Activated T-helper 2 cell treated with anti-CD3 and anti-CD28 coated beads, Interferon-gamma antibody, Interleukin-2, Interleukin-4, amounts not matched to agents 10 μg/mL and 5 μg/mL and 100 μg/mL, durations not matched to agents 14 hours and 24 hours and 36 hours (primary cell): ENCODE measurements around the gene NGFR. TPM values are rescaled to one million over a fixed set of nuclear protein-coding genes. Genes with fewer than 3 reads are reported as not detected.

Experiments
- DNase-seq: peaks from one replicate; pipeline ENCODE4 v3.0.0; 2021; ENCODE audit warnings: low spot score
- H3K27ac Mint-ChIP-seq: one replicate; pipeline ENCODE4 v1.8.0; 2021; ENCODE audit warnings: mixed read lengths
- H3K27me3 Mint-ChIP-seq: one replicate; pipeline ENCODE4 v1.8.0; 2021; ENCODE audit warnings: low read depth, mixed read lengths
- H3K36me3 Mint-ChIP-seq: one replicate; pipeline ENCODE4 v1.8.0; 2021; ENCODE audit warnings: low read depth, mixed read lengths
- H3K4me1 Mint-ChIP-seq: one replicate; pipeline ENCODE4 v1.8.0; 2021; ENCODE audit warnings: low read depth, mixed read lengths
- H3K4me3 Mint-ChIP-seq: one replicate; pipeline ENCODE4 v1.8.0; 2021; ENCODE audit warnings: low read depth, mild to moderate bottlenecking, moderate library complexity, mixed read lengths
- H3K9me3 Mint-ChIP-seq: one replicate; pipeline ENCODE4 v1.8.0; 2021; ENCODE audit warnings: mixed read lengths
- intact Hi-C: fragments of 100-400 bp; cut with micrococcal nuclease; formaldehyde crosslinking; loops from one replicate; pipeline ENCODE4 v1.15.1; 2023
- total RNA-seq: library from RNA; stranded (reverse); gene quantifications from 2 replicates; pipeline ENCODE4 v1.2.3, GENCODE V29; 2022

NGFR gene
- total RNA-seq, 1 donor from 2014 or later = 0.14 TPM

DNA sequence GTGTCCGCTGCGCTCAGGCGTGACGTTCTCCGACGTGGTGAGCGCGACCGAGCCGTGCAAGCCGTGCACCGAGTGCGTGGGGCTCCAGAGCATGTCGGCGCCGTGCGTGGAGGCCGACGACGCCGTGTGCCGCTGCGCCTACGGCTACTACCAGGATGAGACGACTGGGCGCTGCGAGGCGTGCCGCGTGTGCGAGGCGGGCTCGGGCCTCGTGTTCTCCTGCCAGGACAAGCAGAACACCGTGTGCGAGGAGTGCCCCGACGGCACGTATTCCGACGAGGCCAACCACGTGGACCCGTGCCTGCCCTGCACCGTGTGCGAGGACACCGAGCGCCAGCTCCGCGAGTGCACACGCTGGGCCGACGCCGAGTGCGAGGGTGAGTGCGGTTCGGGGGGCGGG is 11.2 kb downstream of the NGFR start:
- H3K27me3 Mint-ChIP-seq = peaks cover 25% of the 10 kb centered on the region
- no peaks in the 10 kb centered on the region for H3K9me3 Mint-ChIP-seq
- H3K4me3 Mint-ChIP-seq = no peak overlapping the region
- intact Hi-C loops = no loop called here
- no peaks in the 10 kb centered on the region for H3K4me1 Mint-ChIP-seq
- no peaks in the 10 kb centered on the region for H3K36me3 Mint-ChIP-seq
- no peak for DNase-seq
- no peak overlapping the region for H3K27ac Mint-ChIP-seq

DNA sequence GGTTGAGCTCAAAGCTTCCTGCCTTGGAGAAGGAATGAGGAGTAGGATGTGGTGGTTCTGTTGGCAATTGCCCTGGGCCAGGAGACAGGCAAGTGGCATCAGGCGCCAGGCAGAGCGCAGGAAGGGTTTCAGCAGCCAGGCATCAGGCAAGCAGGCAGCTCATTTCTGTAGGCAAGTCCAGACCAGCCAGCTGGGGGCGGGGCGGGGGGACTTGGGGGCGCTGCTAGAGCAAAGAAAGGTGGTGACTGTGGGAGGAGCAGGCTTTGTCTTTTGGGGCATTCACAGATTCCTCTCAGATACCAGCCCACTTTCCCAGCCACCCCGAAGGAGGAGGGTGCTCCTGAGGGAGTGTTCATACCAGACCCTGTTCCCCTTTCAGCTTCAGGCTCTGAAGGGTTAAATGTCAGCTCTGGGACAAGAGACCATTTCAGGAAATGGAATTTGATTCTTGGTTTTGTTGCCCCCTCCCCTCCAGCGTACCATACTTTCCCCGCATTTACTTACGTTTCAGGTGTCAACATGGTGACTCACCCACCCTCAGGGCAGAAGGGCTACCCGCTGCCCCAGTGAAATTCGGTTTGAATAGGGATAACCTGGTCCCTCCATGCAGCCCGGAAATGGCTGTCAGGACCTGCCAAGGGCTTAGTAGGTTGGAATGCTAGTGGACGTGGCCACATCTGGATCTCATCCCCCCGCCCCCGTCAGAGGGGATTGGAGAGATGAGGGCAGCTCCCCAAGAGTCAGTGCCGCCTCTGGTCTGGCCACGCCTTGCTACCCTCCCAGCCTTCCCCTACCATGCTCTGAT is 13.2 kb downstream of the NGFR start:
- Mint-ChIP-seq H3K9me3 (no peaks in the 10 kb centered on the region), H3K4me3 (no peak overlapping the region), H3K27me3 (peaks cover 14% of the 10 kb centered on the region), H3K27ac (no peak overlapping the region), H3K36me3 (no peaks in the 10 kb centered on the region), H3K4me1 (no peaks in the 10 kb centered on the region)
- no peak for DNase-seq
- intact Hi-C loops = no loop called here

DNA sequence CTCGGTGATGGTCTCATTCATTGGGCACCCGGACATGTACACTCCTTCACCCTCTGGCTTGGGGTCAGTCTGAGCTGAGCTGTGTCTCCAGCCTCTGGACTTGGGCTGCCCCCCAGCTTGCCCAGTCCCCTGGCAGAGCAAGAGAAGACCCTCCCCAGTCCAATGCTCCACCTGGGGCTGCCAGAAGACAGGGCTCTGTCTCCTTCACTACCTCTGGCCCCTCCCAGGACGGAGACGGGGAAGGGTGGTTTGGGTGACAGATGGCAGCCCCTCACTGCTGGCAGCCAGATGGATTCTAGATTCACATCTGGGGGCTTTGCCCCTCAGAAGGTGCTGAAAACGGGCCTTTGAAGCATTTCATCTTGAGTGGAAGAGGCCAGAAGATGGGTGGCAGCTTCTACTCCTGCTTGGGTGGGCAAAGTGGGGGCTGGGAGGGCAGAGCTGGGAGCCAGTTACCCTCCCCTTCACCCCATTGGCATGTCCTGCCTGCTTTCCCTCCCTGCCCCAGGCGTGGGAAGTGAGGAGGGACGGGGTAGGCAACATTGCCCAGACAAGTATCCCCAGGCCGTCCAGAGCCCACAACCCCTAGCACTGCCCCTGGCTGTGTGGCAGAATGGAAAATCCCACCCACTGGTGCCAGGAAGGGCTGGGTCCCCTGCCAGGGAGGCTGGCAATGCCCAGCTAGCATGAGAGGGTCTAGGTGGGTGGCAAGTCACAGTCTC is 13.9 kb downstream of the NGFR start:
- Mint-ChIP-seq H3K27me3 (peaks cover 10% of the 10 kb centered on the region), H3K27ac (no peak overlapping the region), H3K9me3 (no peaks in the 10 kb centered on the region)

DNA sequence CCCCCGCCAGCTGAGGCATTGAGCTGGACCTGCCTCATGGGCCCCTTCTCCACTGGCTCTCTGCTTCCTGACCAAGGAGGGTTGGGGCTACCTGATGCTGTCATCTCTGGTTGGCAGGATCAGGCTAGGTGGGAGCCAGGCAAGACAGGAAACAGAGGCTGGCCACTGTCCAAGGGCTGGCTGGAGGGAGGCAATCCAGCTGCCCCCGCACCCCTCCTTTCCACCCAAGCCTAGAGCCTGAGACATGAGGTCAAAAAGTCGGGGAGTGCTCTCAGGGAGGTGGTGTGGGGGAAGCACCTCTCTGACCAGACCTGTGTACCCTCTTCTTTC is 14.5 kb downstream of the NGFR start:
- H3K4me1 Mint-ChIP-seq = no peaks in the 10 kb centered on the region
- H3K27me3 Mint-ChIP-seq = peaks cover 5% of the 10 kb centered on the region
- H3K9me3 Mint-ChIP-seq = no peaks in the 10 kb centered on the region
- H3K27ac Mint-ChIP-seq = no peak overlapping the region
- no peak overlapping the region for H3K4me3 Mint-ChIP-seq
- H3K36me3 Mint-ChIP-seq = no peaks in the 10 kb centered on the region
- no peak for DNase-seq
- intact Hi-C loops = no loop called here

More for the DNA sequence above, 13.9 kb downstream of the NGFR start:
- no peak for DNase-seq
- intact Hi-C loops = no loop called here
- H3K4me3 Mint-ChIP-seq = no peak overlapping the region
- no peaks in the 10 kb centered on the region for H3K4me1 Mint-ChIP-seq
- H3K36me3 Mint-ChIP-seq = no peaks in the 10 kb centered on the region

DNA sequence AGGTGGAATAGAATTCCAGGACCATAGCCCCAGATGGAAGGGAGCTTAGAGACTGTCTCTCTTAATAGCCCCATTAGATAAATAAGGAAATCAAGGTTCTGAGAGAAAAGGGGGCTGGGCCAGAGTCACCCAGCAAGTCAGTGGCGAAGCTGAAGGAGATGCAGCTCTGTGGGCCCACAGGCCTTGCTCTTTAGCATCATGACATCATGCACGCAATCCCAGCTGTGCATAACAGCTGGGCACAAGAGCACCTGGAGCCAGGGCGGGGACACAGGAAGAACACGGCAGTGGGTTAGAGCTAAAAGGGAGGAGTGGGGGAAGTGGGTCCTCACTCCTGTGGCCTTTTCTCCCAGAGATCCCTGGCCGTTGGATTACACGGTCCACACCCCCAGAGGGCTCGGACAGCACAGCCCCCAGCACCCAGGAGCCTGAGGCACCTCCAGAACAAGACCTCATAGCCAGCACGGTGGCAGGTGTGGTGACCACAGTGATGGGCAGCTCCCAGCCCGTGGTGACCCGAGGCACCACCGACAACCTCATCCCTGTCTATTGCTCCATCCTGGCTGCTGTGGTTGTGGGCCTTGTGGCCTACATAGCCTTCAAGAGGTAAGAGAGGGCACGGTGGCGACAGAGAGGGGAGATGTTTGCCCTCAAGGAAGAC is 15.1 kb downstream of the NGFR start:
- no peaks in the 10 kb centered on the region for H3K36me3 Mint-ChIP-seq
- intact Hi-C loops = no loop called here
- DNase-seq = no peak

DNA sequence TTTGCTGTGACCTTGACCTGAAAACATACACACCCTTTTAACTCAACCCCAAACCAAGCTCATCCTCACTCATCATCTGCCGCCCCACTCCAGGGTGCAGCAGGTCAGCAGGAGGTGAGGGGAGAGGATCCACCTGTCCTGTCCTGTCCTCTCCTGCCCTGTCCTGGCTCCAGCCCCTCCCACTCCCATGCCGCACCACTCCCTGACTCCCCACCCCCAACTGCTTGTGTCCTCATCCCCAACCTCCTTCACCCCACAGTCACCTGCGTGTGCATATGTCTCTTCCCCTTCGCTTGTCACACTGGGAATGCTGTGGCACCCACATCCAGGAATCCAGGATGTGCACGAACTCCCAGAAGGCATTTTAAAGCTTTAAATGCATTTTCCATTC is 15.6 kb downstream of the NGFR start:
- no peak overlapping the region for H3K27ac Mint-ChIP-seq
- intact Hi-C loops = no loop called here
- no peaks in the 10 kb centered on the region for H3K36me3 Mint-ChIP-seq
- no peaks in the 10 kb centered on the region for H3K9me3 Mint-ChIP-seq
- no peak for DNase-seq
- H3K27me3 Mint-ChIP-seq = peaks cover 5% of the 10 kb centered on the region
- H3K4me3 Mint-ChIP-seq = no peak overlapping the region
- no peaks in the 10 kb centered on the region for H3K4me1 Mint-ChIP-seq

More for the DNA sequence above, 15.1 kb downstream of the NGFR start:
- Mint-ChIP-seq H3K4me1 (no peaks in the 10 kb centered on the region), H3K27ac (no peak overlapping the region), H3K9me3 (no peaks in the 10 kb centered on the region), H3K4me3 (no peak overlapping the region), H3K27me3 (peaks cover 5% of the 10 kb centered on the region)

DNA sequence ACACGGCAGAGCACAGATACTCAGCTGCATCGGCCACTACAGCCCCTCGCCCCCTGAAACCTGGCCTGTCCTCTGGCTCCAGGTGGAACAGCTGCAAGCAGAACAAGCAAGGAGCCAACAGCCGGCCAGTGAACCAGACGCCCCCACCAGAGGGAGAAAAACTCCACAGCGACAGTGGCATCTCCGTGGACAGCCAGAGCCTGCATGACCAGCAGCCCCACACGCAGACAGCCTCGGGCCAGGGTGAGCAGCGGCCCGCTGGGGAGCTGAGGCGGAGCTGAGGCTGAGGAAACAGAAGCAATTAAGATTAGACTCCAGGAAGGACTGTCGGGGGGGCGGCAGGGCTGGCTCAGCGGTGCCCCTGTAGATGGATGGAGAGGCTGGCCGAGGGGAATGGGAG is 16.7 kb downstream of the NGFR start:
- H3K9me3 Mint-ChIP-seq = no peaks in the 10 kb centered on the region
- H3K27ac Mint-ChIP-seq = no peak overlapping the region
- no peaks in the 10 kb centered on the region for H3K4me1 Mint-ChIP-seq
- DNase-seq = no peak
- intact Hi-C loops = no loop called here
- H3K4me3 Mint-ChIP-seq = no peak overlapping the region
- H3K27me3 Mint-ChIP-seq = peaks cover 5% of the 10 kb centered on the region
- H3K36me3 Mint-ChIP-seq = no peaks in the 10 kb centered on the region

DNA sequence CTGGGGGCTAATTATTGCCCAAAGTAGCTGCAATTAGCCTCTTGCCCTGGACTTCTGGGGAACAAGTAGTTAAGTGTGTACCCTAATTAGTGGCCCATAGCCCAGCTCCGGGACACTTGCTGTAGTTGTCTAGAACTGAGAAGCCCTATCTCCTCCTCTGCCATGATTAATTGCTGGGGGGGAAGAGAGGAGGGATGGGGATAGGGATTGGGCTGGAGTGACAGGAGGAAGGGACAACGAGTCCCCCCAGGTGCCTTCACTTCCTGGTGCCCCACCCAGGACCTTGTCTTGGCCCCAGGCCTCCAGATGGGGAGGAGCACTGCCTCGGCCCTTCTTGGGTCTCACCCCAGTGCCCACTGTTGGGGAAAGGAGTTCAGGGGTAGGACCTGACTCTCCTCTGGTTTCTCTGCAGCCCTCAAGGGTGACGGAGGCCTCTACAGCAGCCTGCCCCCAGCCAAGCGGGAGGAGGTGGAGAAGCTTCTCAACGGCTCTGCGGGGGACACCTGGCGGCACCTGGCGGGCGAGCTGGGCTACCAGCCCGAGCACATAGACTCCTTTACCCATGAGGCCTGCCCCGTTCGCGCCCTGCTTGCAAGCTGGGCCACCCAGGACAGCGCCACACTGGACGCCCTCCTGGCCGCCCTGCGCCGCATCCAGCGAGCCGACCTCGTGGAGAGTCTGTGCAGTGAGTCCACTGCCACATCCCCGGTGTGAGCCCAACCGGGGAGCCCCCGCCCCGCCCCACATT is 17.4 kb downstream of the NGFR start:
- Mint-ChIP-seq H3K27ac (no peak overlapping the region), H3K36me3 (no peaks in the 10 kb centered on the region), H3K27me3 (peaks cover 5% of the 10 kb centered on the region), H3K4me1 (no peaks in the 10 kb centered on the region), H3K9me3 (no peaks in the 10 kb centered on the region), H3K4me3 (no peak overlapping the region)
- DNase-seq = no peak
- intact Hi-C loops = no loop called here

DNA sequence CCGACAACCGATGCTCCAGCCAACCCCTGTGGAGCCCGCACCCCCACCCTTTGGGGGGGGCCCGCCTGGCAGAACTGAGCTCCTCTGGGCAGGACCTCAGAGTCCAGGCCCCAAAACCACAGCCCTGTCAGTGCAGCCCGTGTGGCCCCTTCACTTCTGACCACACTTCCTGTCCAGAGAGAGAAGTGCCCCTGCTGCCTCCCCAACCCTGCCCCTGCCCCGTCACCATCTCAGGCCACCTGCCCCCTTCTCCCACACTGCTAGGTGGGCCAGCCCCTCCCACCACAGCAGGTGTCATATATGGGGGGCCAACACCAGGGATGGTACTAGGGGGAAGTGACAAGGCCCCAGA is 17.9 kb downstream of the NGFR start:
- intact Hi-C loops = no loop called here
- no peaks in the 10 kb centered on the region for H3K9me3 Mint-ChIP-seq
- no peaks in the 10 kb centered on the region for H3K4me1 Mint-ChIP-seq
- H3K27ac Mint-ChIP-seq = no peak overlapping the region
- no peak for DNase-seq
- H3K36me3 Mint-ChIP-seq = no peaks in the 10 kb centered on the region
- peaks cover 5% of the 10 kb centered on the region for H3K27me3 Mint-ChIP-seq
- no peak overlapping the region for H3K4me3 Mint-ChIP-seq

DNA sequence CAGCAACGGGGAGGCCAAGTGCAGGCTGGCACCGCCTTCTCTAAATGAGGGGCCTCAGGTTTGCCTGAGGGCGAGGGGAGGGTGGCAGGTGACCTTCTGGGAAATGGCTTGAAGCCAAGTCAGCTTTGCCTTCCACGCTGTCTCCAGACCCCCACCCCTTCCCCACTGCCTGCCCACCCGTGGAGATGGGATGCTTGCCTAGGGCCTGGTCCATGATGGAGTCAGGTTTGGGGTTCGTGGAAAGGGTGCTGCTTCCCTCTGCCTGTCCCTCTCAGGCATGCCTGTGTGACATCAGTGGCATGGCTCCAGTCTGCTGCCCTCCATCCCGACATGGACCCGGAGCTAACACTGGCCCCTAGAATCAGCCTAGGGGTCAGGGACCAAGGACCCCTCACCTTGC is 18.5 kb downstream of the NGFR start:
- no peaks in the 10 kb centered on the region for H3K36me3 Mint-ChIP-seq
- H3K4me1 Mint-ChIP-seq = no peaks in the 10 kb centered on the region
- intact Hi-C loops = no loop called here
- peaks cover 5% of the 10 kb centered on the region for H3K27me3 Mint-ChIP-seq
- DNase-seq = no peak
- H3K9me3 Mint-ChIP-seq = no peaks in the 10 kb centered on the region
- H3K4me3 Mint-ChIP-seq = no peak overlapping the region
- H3K27ac Mint-ChIP-seq = no peak overlapping the region

DNA sequence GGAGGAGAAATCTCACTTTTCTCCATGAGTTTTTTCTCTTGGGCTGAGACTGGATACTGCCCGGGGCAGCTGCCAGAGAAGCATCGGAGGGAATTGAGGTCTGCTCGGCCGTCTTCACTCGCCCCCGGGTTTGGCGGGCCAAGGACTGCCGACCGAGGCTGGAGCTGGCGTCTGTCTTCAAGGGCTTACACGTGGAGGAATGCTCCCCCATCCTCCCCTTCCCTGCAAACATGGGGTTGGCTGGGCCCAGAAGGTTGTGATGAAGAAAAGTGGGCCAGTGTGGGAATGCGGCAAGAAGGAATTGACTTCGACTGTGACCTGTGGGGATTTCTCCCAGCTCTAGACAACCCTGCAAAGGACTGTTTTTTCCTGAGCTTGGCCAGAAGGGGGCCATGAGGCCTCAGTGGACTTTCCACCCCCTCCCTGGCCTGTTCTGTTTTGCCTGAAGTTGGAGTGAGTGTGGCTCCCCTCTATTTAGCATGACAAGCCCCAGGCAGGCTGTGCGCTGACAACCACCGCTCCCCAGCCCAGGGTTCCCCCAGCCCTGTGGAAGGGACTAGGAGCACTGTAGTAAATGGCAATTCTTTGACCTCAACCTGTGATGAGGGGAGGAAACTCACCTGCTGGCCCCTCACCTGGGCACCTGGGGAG is 19.1 kb downstream of the NGFR start:
- H3K27me3 Mint-ChIP-seq = peaks cover 4% of the 10 kb centered on the region
- intact Hi-C loops = no loop called here
- H3K27ac Mint-ChIP-seq = no peak overlapping the region
- no peak overlapping the region for H3K4me3 Mint-ChIP-seq
- no peaks in the 10 kb centered on the region for H3K36me3 Mint-ChIP-seq
- H3K4me1 Mint-ChIP-seq = no peaks in the 10 kb centered on the region
- DNase-seq = no peak
- H3K9me3 Mint-ChIP-seq = no peaks in the 10 kb centered on the region

DNA sequence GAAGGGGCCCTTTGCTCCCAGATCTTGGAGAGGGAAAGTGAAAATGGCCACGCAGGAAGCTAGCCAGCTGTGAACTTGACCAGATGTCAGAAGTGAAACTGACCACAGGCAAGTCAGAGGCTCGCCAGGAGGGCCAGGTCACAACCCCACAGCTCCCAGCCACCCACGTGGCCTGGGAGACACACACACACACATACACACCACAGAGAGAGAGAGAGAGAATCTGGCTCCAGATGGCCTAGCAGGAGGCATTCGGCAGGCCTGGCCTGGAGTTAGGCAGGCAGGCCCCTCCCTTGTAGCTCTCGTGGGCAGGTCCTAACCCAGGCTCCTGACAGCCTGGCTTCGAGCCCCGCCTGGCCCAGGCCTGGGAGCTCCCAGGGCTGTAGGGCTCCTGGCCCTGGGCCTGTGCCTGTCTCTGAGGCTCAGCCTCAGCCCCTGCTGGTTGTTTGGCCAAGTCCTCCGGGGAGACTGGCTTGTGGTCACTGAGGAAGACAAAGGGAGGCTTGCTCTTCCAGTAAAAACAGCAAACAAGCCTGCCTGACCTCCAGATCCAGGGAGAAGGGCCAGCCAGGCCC is 20.2 kb downstream of the NGFR start:
- Mint-ChIP-seq H3K27me3 (peaks cover 4% of the 10 kb centered on the region), H3K4me1 (no peaks in the 10 kb centered on the region), H3K9me3 (no peaks in the 10 kb centered on the region), H3K4me3 (no peak overlapping the region), H3K27ac (no peak overlapping the region), H3K36me3 (no peaks in the 10 kb centered on the region)
- DNase-seq = no peak
- intact Hi-C loops = no loop called here
